ENCODE data around the gene PTPRG. TPM values are rescaled to one million over a fixed set of nuclear protein-coding genes. Genes with fewer than 3 reads are reported as not detected.

Gene PTPRG
- total RNA-seq, 2 donors from 2014 or later: 76.5 to 108 TPM

DNA sequence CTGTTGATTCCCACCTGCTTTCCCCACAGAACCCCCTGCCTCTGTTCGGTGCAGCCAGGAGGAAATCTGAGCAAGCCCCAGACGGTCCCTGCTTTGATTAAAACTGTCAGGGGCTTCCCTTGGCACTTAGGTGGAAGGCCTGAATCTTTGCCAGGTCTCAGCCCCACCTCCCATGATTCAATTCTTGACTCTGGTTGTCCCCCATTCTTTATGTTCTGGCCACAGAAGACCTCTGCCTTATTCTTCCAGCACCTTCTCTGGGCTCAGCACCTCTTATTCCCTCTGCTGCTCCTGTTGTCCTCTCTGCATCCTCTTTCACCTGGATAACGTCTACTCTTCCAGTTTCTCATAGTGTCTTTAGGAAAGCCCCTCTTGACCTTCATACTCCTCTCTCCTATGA lies 349.4 kb downstream of the PTPRG start:
- Histone ChIP-seq H3K27me3 (ENCODE audit: control insufficient read depth, insufficient read depth, low read length, poor library complexity, severe bottlenecking) (no peaks in the 10 kb centered on the region), H3K27ac (ENCODE audit: low read depth, low read length) (no peak overlapping the region), H3K4me3 (ENCODE audit: low read length) (no peak overlapping the region), H3K4me1 (ENCODE audit: control insufficient read depth, insufficient read depth, low read length) (peaks cover 3% of the 10 kb centered on the region), H3K9me3 (ENCODE audit: control insufficient read depth, low read length) (no peaks in the 10 kb centered on the region), H3K9ac (ENCODE audit: extremely low read depth, low read length, poor library complexity, severe bottlenecking) (no peak overlapping the region), H3K36me3 (ENCODE audit: control insufficient read depth, insufficient read depth, low read length) (no peaks in the 10 kb centered on the region)
- H3K9me3 Mint-ChIP-seq: no peaks in the 10 kb centered on the region
- H3K36me3 Mint-ChIP-seq (ENCODE audit: low read depth): no peaks in the 10 kb centered on the region
- peaks cover 37% of the 10 kb centered on the region for H3K4me1 Mint-ChIP-seq
- no peaks in the 10 kb centered on the region for H3K27me3 Mint-ChIP-seq (ENCODE audit: insufficient read depth)
- TF ChIP-seq, protein P1, sequence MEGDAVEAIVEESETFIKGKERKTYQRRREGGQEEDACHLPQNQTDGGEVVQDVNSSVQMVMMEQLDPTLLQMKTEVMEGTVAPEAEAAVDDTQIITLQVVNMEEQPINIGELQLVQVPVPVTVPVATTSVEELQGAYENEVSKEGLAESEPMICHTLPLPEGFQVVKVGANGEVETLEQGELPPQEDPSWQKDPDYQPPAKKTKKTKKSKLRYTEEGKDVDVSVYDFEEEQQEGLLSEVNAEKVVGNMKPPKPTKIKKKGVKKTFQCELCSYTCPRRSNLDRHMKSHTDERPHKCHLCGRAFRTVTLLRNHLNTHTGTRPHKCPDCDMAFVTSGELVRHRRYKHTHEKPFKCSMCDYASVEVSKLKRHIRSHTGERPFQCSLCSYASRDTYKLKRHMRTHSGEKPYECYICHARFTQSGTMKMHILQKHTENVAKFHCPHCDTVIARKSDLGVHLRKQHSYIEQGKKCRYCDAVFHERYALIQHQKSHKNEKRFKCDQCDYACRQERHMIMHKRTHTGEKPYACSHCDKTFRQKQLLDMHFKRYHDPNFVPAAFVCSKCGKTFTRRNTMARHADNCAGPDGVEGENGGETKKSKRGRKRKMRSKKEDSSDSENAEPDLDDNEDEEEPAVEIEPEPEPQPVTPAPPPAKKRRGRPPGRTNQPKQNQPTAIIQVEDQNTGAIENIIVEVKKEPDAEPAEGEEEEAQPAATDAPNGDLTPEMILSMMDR (conservative IDR thresholded peaks at IDR 0.05): no peak
- DNase-seq: no peak
- H3K27ac Mint-ChIP-seq: no peak overlapping the region
- no peak overlapping the region for H3K4me3 Mint-ChIP-seq
- 78 to 86% methylated on average over 3 of the region's 3 CpGs for WGBS, 2 experiments (ENCODE audit: insufficient coverage in 1 of 2, insufficient read length in 1 of 2)

DNA sequence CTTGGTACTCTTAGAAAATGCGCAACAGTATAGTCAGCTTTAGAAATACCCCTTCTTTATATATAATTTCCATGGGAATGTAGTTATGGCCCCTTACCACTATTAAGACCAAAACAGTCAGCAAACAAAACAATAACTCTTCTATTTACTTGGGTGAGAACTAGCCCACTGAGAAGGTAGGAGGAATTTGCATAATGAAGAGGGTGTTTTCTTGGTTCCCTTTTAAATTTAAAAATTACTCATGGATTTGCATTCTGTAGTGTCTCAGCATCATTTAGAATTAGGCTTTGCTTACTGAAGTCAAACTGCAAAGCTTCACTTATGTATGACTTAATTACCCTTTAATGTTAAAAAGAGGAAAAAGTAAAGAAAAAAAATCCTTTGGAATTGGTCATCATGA lies 350.8 kb downstream of the PTPRG start:
- peaks cover 41% of the 10 kb centered on the region for H3K4me1 Mint-ChIP-seq
- TF ChIP-seq, protein P1 (conservative IDR thresholded peaks at IDR 0.05): no peak

DNA sequence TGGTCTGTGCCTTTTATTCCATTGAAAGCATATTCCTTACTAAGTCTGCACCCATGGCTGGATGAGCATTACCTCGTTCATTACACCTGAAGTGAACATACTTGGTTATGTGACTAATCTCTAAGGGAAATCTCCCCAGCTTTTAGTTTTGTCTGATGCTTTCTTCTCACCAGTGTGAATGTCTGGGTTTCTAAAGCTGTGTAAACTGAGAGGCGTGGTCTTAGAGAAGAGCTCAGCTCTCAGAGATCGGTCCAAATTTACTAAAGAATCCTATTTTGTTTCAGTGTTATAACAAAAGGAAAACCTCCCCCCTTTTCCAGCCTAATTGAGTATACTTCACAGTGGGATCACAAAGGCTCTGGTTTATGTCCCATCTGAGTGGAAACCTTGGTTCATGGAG lies 352.3 kb downstream of the PTPRG start:
- Mint-ChIP-seq H3K27ac (no peak overlapping the region), H3K4me1 (peaks cover 43% of the 10 kb centered on the region), H3K4me3 (no peak overlapping the region), H3K36me3 (ENCODE audit: low read depth) (no peaks in the 10 kb centered on the region), H3K9me3 (no peaks in the 10 kb centered on the region), H3K27me3 (ENCODE audit: insufficient read depth) (no peaks in the 10 kb centered on the region)
- no peak overlapping the region for H3K9ac ChIP-seq (ENCODE audit: extremely low read depth, low read length, poor library complexity, severe bottlenecking)
- no peak overlapping the region for H3K27ac ChIP-seq (ENCODE audit: low read depth, low read length)
- WGBS, 2 experiments (ENCODE audit: insufficient coverage in 1 of 2, insufficient read length in 1 of 2): 82 to 93% methylated on average over 2 to 3 of the region's 3 CpGs
- H3K4me1 ChIP-seq (ENCODE audit: control insufficient read depth, insufficient read depth, low read length): peaks cover 3% of the 10 kb centered on the region
- no peak overlapping the region for H3K4me3 ChIP-seq (ENCODE audit: low read length)
- no peaks in the 10 kb centered on the region for H3K9me3 ChIP-seq (ENCODE audit: control insufficient read depth, low read length)
- no peaks in the 10 kb centered on the region for H3K36me3 ChIP-seq (ENCODE audit: control insufficient read depth, insufficient read depth, low read length)
- no peaks in the 10 kb centered on the region for H3K27me3 ChIP-seq (ENCODE audit: control insufficient read depth, insufficient read depth, low read length, poor library complexity, severe bottlenecking)
- TF ChIP-seq, protein P1 (conservative IDR thresholded peaks at IDR 0.05): no peak
- DNase-seq: no peak

More for the DNA sequence above, 350.8 kb downstream of the PTPRG start:
- DNase-seq: no peak
- H3K27ac Mint-ChIP-seq: no peak overlapping the region
- no peak overlapping the region for H3K4me3 Mint-ChIP-seq
- no peaks in the 10 kb centered on the region for H3K27me3 Mint-ChIP-seq (ENCODE audit: insufficient read depth)
- no peak overlapping the region for H3K9ac ChIP-seq (ENCODE audit: extremely low read depth, low read length, poor library complexity, severe bottlenecking)
- no peaks in the 10 kb centered on the region for H3K27me3 ChIP-seq (ENCODE audit: control insufficient read depth, insufficient read depth, low read length, poor library complexity, severe bottlenecking)
- no CpG with 5 or more reads among the region's 1 CpG for WGBS, 2 experiments (ENCODE audit: insufficient coverage in 1 of 2, insufficient read length in 1 of 2)
- peaks cover 3% of the 10 kb centered on the region for H3K4me1 ChIP-seq (ENCODE audit: control insufficient read depth, insufficient read depth, low read length)
- H3K36me3 Mint-ChIP-seq (ENCODE audit: low read depth): no peaks in the 10 kb centered on the region
- no peak overlapping the region for H3K4me3 ChIP-seq (ENCODE audit: low read length)
- no peaks in the 10 kb centered on the region for H3K9me3 Mint-ChIP-seq
- H3K36me3 ChIP-seq (ENCODE audit: control insufficient read depth, insufficient read depth, low read length): no peaks in the 10 kb centered on the region
- no peaks in the 10 kb centered on the region for H3K9me3 ChIP-seq (ENCODE audit: control insufficient read depth, low read length)
- no peak overlapping the region for H3K27ac ChIP-seq (ENCODE audit: low read depth, low read length)
